H1 (cell line): Measurements from ENCODE around the gene VSTM2B. TPM values are rescaled to one million over a fixed set of nuclear protein-coding genes. Genes with fewer than 3 reads are reported as not detected.

ENCODE experiments used
- CTCF ChIA-PET: fragments of 300-600 bp; sonication (Branson Sonifier 250); formaldehyde crosslinking; loops from one replicate; lab custom pipeline; 2021; ENCODE audit not compliant: partially characterized antibody; lab: Charles Lee
- POLR2A ChIA-PET: fragments of 300-600 bp; sonication (Branson Sonifier 250); formaldehyde crosslinking; loops from one replicate; lab custom pipeline; 2021; ENCODE audit warnings: inconsistent platforms; ENCODE audit not compliant: partially characterized antibody; lab: Charles Lee
- DNase-seq, 2 experiments: peaks; one replicate each; pipeline versions ENCODE4 v3.0.0 to v3.0.0-alpha.2; 2010 to 2022; ENCODE audit warnings: low spot score in 2 of 2, low read depth in 1 of 2, mixed read lengths in 1 of 2
- FAIRE-seq: peaks from 2 replicates; lab custom pipeline; 2011; peaks lifted over from hg19 to GRCh38; lab: Jason Lieb, UNC
- H2AFZ ChIP-seq: 2 replicates; pipeline ENCODE4 v1.8.1; 2012; ENCODE audit warnings: low read length, inconsistent platforms
- H2AK5ac ChIP-seq: 2 replicates; pipeline ENCODE4 v1.6.1; 2013; ENCODE audit warnings: low read depth, low read length
- H2BK120ac ChIP-seq: replicated peaks from 2 replicates; pipeline ENCODE3; 2013; ENCODE audit warnings: low read depth, low read length, inconsistent platforms
- H2BK12ac ChIP-seq: 2 replicates; pipeline ENCODE4 v1.6.1; 2013; ENCODE audit warnings: low read depth, low read length
- H2BK15ac ChIP-seq: 2 replicates; pipeline ENCODE4 v1.6.1; 2013; ENCODE audit warnings: low read length
- H2BK20ac ChIP-seq: 2 replicates; pipeline ENCODE4 v1.6.1; 2013; ENCODE audit warnings: low read length
- H2BK5ac ChIP-seq: 2 replicates; pipeline ENCODE4 v1.6.1; 2013; ENCODE audit warnings: low read depth, low read length
- H3K14ac ChIP-seq: 2 replicates; pipeline ENCODE4 v1.6.1; 2013; ENCODE audit warnings: inconsistent platforms; ENCODE audit not compliant: insufficient read length
- H3K18ac ChIP-seq: 2 replicates; pipeline ENCODE4 v1.6.1; 2013; ENCODE audit warnings: low read length; ENCODE audit errors: extremely low read depth
- H3K23ac ChIP-seq: 2 replicates; pipeline ENCODE4 v1.6.1; 2013; ENCODE audit warnings: inconsistent platforms; ENCODE audit not compliant: insufficient read length
- H3K23me2 ChIP-seq: 2 replicates; pipeline ENCODE4 v1.6.1; 2013; ENCODE audit warnings: low read depth, low read length
- H3K27ac ChIP-seq: 2 replicates; pipeline ENCODE4 v1.6.1; 2011; ENCODE audit warnings: low read depth, low read length, inconsistent platforms
- H3K27me3 ChIP-seq, 4 experiments: replicated peaks in 1 of 4; 1 replicate in 1 of 4; 2 replicates in 3 of 4; pipeline versions ENCODE4 v1.6.1 to v1.8.1; 2011 to 2013; ENCODE audit warnings: low read length in 3 of 4, mild to moderate bottlenecking in 3 of 4, inconsistent platforms in 2 of 4, mixed read lengths in 2 of 4, moderate library complexity in 1 of 4; ENCODE audit not compliant: control insufficient read depth in 3 of 4, insufficient read depth in 3 of 4; ENCODE audit errors: extremely low read depth in 1 of 4
- H3K36me3 ChIP-seq, 4 experiments: 2 replicates each; pipeline versions ENCODE4 v1.6.1 to v1.8.1; 2011 to 2013; ENCODE audit warnings: mild to moderate bottlenecking in 4 of 4, low read length in 3 of 4, moderate library complexity in 2 of 4, control low read depth in 1 of 4, inconsistent platforms in 1 of 4; ENCODE audit not compliant: insufficient read depth in 4 of 4, control insufficient read depth in 2 of 4
- H3K4ac ChIP-seq: replicated peaks from 2 replicates; pipeline ENCODE3; 2013; ENCODE audit warnings: low read length, low read depth, mixed read lengths, inconsistent platforms; ENCODE audit not compliant: insufficient read length
- H3K4me1 ChIP-seq, 4 experiments: replicated peaks in 1 of 4; 1 replicate in 1 of 4; 2 replicates in 3 of 4; pipeline versions ENCODE4 v1.6.1 to v1.8.1; 2011 to 2013; ENCODE audit warnings: low read length in 3 of 4, inconsistent platforms in 2 of 4, mixed read lengths in 1 of 4; ENCODE audit not compliant: insufficient read depth in 4 of 4, control insufficient read depth in 3 of 4
- H3K4me2 ChIP-seq, 2 experiments: 2 replicates each; pipeline versions ENCODE4 v1.6.1 to v1.8.1; 2011 to 2013; ENCODE audit warnings: low read depth in 2 of 2, low read length in 2 of 2, control low read depth in 1 of 2, inconsistent platforms in 1 of 2, mild to moderate bottlenecking in 1 of 2; ENCODE audit not compliant: insufficient read depth in 1 of 2
- H3K4me3 ChIP-seq, 4 experiments: fragments of 200-600, 300-600 bp in 1 of 4; sonication (generic), shearing (Covaris generic), sonication (Bioruptor Twin) in 1 of 4; 2 replicates each; pipeline versions ENCODE4 v1.5.1 to v1.8.1; 2011 to 2016; ENCODE audit warnings: low read length in 4 of 4, low read depth in 3 of 4, control low read depth in 2 of 4, inconsistent platforms in 2 of 4, mild to moderate bottlenecking in 2 of 4, mixed read lengths in 1 of 4, moderate library complexity in 1 of 4; ENCODE audit not compliant: insufficient read depth in 2 of 4; ENCODE audit errors: extremely low read depth in 1 of 4
- H3K56ac ChIP-seq: replicated peaks from 2 replicates; pipeline ENCODE3; 2013; ENCODE audit warnings: low read depth, mild to moderate bottlenecking, mixed read lengths, low read length, inconsistent platforms; ENCODE audit not compliant: insufficient read length
- H3K79me1 ChIP-seq: 2 replicates; pipeline ENCODE4 v1.6.1; 2013; ENCODE audit warnings: low read depth, low read length, control low read depth
- H3K79me2 ChIP-seq, 2 experiments: 2 replicates each; pipeline versions ENCODE4 v1.6.1 to v1.8.1; 2012 to 2013; ENCODE audit warnings: low read length in 2 of 2, mild to moderate bottlenecking in 2 of 2, inconsistent platforms in 1 of 2; ENCODE audit not compliant: insufficient read depth in 2 of 2, control insufficient read depth in 1 of 2
- H3K9ac ChIP-seq, 4 experiments: replicated peaks in 1 of 4; 1 replicate in 1 of 4; 2 replicates in 3 of 4; pipeline versions ENCODE4 v1.6.1 to v1.8.1; 2011 to 2013; ENCODE audit warnings: low read depth in 3 of 4, low read length in 3 of 4, control low read depth in 2 of 4, mild to moderate bottlenecking in 2 of 4, moderate library complexity in 2 of 4, inconsistent platforms in 1 of 4; ENCODE audit errors: extremely low read depth in 1 of 4
- H3K9me3 ChIP-seq, 2 experiments: 2 replicates each; pipeline versions ENCODE4 v1.6.1 to v1.8.1; 2012 to 2013; ENCODE audit warnings: mild to moderate bottlenecking in 2 of 2, moderate library complexity in 2 of 2, control low read depth in 1 of 2, inconsistent platforms in 1 of 2, low read depth in 1 of 2, low read length in 1 of 2, mixed read lengths in 1 of 2; ENCODE audit not compliant: insufficient read depth in 2 of 2
- H4K20me1 ChIP-seq, 2 experiments: replicated peaks in 1 of 2; 2 replicates each; pipeline versions ENCODE3 to v1.8.1; 2011 to 2013; ENCODE audit warnings: inconsistent platforms in 2 of 2, low read length in 2 of 2, mild to moderate bottlenecking in 1 of 2; ENCODE audit not compliant: insufficient read depth in 2 of 2, control insufficient read depth in 1 of 2
- H4K5ac ChIP-seq: 2 replicates; pipeline ENCODE4 v1.6.1; 2013; ENCODE audit warnings: low read length, low read depth, mixed read lengths, inconsistent platforms; ENCODE audit not compliant: insufficient read length
- H4K8ac ChIP-seq: 2 replicates; pipeline ENCODE4 v1.8.0; 2013; ENCODE audit warnings: mild to moderate bottlenecking, moderate library complexity, low read length, inconsistent platforms; ENCODE audit not compliant: insufficient read depth; ENCODE audit errors: extremely low read depth
- H4K91ac ChIP-seq: replicated peaks from 2 replicates; pipeline ENCODE3; 2013; ENCODE audit warnings: low read length, mixed read lengths, inconsistent platforms; ENCODE audit not compliant: insufficient read length
- EP300 ChIP-seq, 2 experiments: IDR thresholded peaks; 1 replicate in 1 of 2; 2 replicates in 1 of 2; pipeline ENCODE4 v1.6.1; 2011 to 2012; ENCODE audit warnings: low read depth in 2 of 2, low read length in 2 of 2, mild to moderate bottlenecking in 2 of 2, borderline replicate concordance in 1 of 2, inconsistent platforms in 1 of 2, moderate library complexity in 1 of 2
- WGBS, 2 experiments: shearing (Covaris generic) in 1 of 2; methylation state at CpG; one replicate each; pipeline versions ENCODE4 v1.1.6 to v1.1.7; 2013 to 2015; ENCODE audit warnings: low lambda C conversion rate in 2 of 2, mixed read lengths in 2 of 2, inconsistent platforms in 1 of 2, low coverage in 1 of 2, missing lambda C conversion rate in 1 of 2; ENCODE audit not compliant: insufficient replicate concordance in 2 of 2, insufficient coverage in 1 of 2, insufficient read length in 1 of 2; ENCODE audit errors: extremely low coverage in 1 of 2, missing lambda C conversion rate in 1 of 2; 5-methylcytosine and 5-hydroxymethylcytosine counted together
- polyA plus RNA-seq, 7 experiments: library from polyadenylated mRNA; depleted of rRNA in 3 of 7; stranded (reverse) in 5 of 7; unstranded in 2 of 7; fragments of >200 nt in 5 of 7; fragments of 200-250 nt in 2 of 7; gene quantifications; 1 replicate in 5 of 7; 2 replicates in 1 of 7; 4 replicates in 1 of 7; pipeline versions ENCODE4 v1.2.1 to v1.2.3, GENCODE V29; 2011 to 2013; ENCODE audit warnings: missing spikeins in 2 of 7, mixed read lengths in 2 of 7
- total RNA-seq: library from RNA; stranded (reverse); fragmentation: NEBNext Ultra II Directional; extraction: Animal tissue kit (Norgen Biotek cat#: 25700); gene quantifications from 2 replicates; pipeline ENCODE4 v1.2.1, GENCODE V29; 2021

VSTM2B gene
- total and polyA plus RNA-seq, 2 of the 8 experiments (the other 6 are each of a cell fraction or from before 2014, with no cell fraction given), result 0.82 to 1.5 TPM

GRCh38 chr19:29546583-29547190 lies 20.9 kb downstream of the VSTM2B start:
- H3K4ac ChIP-seq, result no peak overlapping the region
- no peak overlapping the region for H3K18ac ChIP-seq
- no peak overlapping the region for H3K4me2 ChIP-seq
- no peaks in the 10 kb centered on the region for H3K36me3 ChIP-seq
- no peaks in the 10 kb centered on the region for H3K27me3 ChIP-seq
- no peak overlapping the region for H2BK12ac ChIP-seq
- H4K20me1 ChIP-seq, result peaks cover 0 to 3% of the 10 kb centered on the region in 2 experiments
- H3K9me3 ChIP-seq, result no peaks in the 10 kb centered on the region
- H4K5ac ChIP-seq, result no peak overlapping the region
- H2BK120ac ChIP-seq, result no peak overlapping the region
- H3K23ac ChIP-seq, result no peak overlapping the region
- WGBS, 2 experiments, result 76% methylated on average over 8 of the region's 10 CpGs; no CpG with 5 or more reads in 1 of the 2 experiments
- H2AK5ac ChIP-seq, result no peak overlapping the region
- H2AFZ ChIP-seq, result no peak overlapping the region
- no peaks in the 10 kb centered on the region for H3K79me2 ChIP-seq
- H4K8ac ChIP-seq, result no peak overlapping the region
- H2BK5ac ChIP-seq, result no peak overlapping the region
- H4K91ac ChIP-seq, result no peak overlapping the region
- H3K27ac ChIP-seq, result no peak overlapping the region
- no peak overlapping the region for H2BK20ac ChIP-seq
- H3K23me2 ChIP-seq, result peaks cover 11% of the 10 kb centered on the region; the same call in 1 of the 2 replicates
- DNase-seq (no peak), FAIRE-seq (no peak)
- H3K79me1 ChIP-seq, result no peaks in the 10 kb centered on the region
- ChIA-PET POLR2A (no interaction called here), CTCF (interaction anchor here (1.2 kb wide), 1 partner anchor 272 kb away, joined by 3 read pairs; no protein-coding TSS in a partner anchor)
- no peak overlapping the region for H2BK15ac ChIP-seq
- no peak overlapping the region for H3K9ac ChIP-seq
- H3K14ac ChIP-seq, result no peak overlapping the region
- no peak for TF ChIP-seq EP300 (IDR thresholded peaks at IDR 0.05; ENCODE audit: borderline replicate concordance in 1 of 2, low read depth in 2 of 2, low read length in 2 of 2)
- no peak overlapping the region for H3K4me3 ChIP-seq
- H3K56ac ChIP-seq, result no peak overlapping the region
- no peaks in the 10 kb centered on the region for H3K4me1 ChIP-seq
